Left ventricle myocardium inferior (tissue), 1 donor: ENCODE results near the gene DDX25. TPM values are rescaled to one million over a fixed set of nuclear protein-coding genes. Genes with fewer than 3 reads are reported as not detected.
A peak's percentile ranks its signal among the peaks of the same experiment; 100 is the strongest.

Source experiments
- DNase-seq: peaks from one replicate; pipeline ENCODE4 v3.0.0-alpha.2; 2020
- H3K27ac ChIP-seq: fragments of 200-600 bp; replicated peaks from 2 replicates; pipeline ENCODE4 v1.8.0; 2021
- H3K27me3 ChIP-seq: fragments of 200-600 bp; 2 replicates; pipeline ENCODE4 v1.8.0; 2021; ENCODE audit warnings: low read depth
- H3K36me3 ChIP-seq: fragments of 200-600 bp; 2 replicates; pipeline ENCODE4 v1.8.0; 2021
- H3K4me1 ChIP-seq: fragments of 200-600 bp; 2 replicates; pipeline ENCODE4 v1.8.0; 2021
- H3K4me3 ChIP-seq: fragments of 200-600 bp; 2 replicates; pipeline ENCODE4 v1.8.0; 2021; ENCODE audit warnings: mild to moderate bottlenecking, moderate library complexity
- H3K9me3 ChIP-seq: fragments of 200-600 bp; replicated peaks from 2 replicates; pipeline ENCODE4 v1.8.0; 2021
- intact Hi-C: fragments of 100-400 bp; cut with micrococcal nuclease; formaldehyde crosslinking; loops from one replicate; pipeline ENCODE4 v1.11.0; 2022
- total RNA-seq: library from RNA; stranded (reverse); fragmentation: NEBNext Ultra II Directional; extraction: Animal tissue kit (Norgen Biotek cat#: 25700); gene quantifications from one replicate; pipeline ENCODE4 v1.2.1, GENCODE V29; 2021
- TF ChIP-seq, protein P1 (sequence below): fragments of 200-600 bp; IDR thresholded peaks from 2 replicates; pipeline ENCODE4 v1.8.0; 2021; ENCODE audit warnings: antibody characterized with exemption, mild to moderate bottlenecking, borderline replicate concordance
- donor health status: DM: no; HTN: yes; CAD: no; lungs with severe emphysema.

Gene DDX25
- total RNA-seq, 1 donor from 2014 or later = 0.14 TPM

GRCh38 chr11:125968354-125968753, 64.0 kb downstream of the DDX25 start:
- TF ChIP-seq, protein P1, sequence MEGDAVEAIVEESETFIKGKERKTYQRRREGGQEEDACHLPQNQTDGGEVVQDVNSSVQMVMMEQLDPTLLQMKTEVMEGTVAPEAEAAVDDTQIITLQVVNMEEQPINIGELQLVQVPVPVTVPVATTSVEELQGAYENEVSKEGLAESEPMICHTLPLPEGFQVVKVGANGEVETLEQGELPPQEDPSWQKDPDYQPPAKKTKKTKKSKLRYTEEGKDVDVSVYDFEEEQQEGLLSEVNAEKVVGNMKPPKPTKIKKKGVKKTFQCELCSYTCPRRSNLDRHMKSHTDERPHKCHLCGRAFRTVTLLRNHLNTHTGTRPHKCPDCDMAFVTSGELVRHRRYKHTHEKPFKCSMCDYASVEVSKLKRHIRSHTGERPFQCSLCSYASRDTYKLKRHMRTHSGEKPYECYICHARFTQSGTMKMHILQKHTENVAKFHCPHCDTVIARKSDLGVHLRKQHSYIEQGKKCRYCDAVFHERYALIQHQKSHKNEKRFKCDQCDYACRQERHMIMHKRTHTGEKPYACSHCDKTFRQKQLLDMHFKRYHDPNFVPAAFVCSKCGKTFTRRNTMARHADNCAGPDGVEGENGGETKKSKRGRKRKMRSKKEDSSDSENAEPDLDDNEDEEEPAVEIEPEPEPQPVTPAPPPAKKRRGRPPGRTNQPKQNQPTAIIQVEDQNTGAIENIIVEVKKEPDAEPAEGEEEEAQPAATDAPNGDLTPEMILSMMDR = no peak
- H3K36me3 ChIP-seq = no peaks in the 10 kb centered on the region
- no peaks in the 10 kb centered on the region for H3K27me3 ChIP-seq
- intact Hi-C loops = no loop called here
- no peak overlapping the region for H3K27ac ChIP-seq
- H3K4me3 ChIP-seq = no peak overlapping the region
- no peak for DNase-seq
- no peaks in the 10 kb centered on the region for H3K9me3 ChIP-seq
- peaks cover 5% of the 10 kb centered on the region for H3K4me1 ChIP-seq

GRCh38 chr11:125971618-125972017, 67.3 kb downstream of the DDX25 start:
- Histone ChIP-seq H3K4me3 (no peak overlapping the region), H3K36me3 (no peaks in the 10 kb centered on the region), H3K9me3 (no peaks in the 10 kb centered on the region), H3K4me1 (peaks cover 5% of the 10 kb centered on the region), H3K27me3 (no peaks in the 10 kb centered on the region), H3K27ac (peak overlapping the region; percentile 46)
- DNase-seq = no peak
- TF ChIP-seq, protein P1 = peak; percentile 19
- intact Hi-C loops = no loop called here

- Histone ChIP-seq H3K9me3 (no peaks in the 10 kb centered on the region), H3K4me1 (peaks cover 5% of the 10 kb centered on the region), H3K36me3 (no peaks in the 10 kb centered on the region), H3K4me3 (no peak overlapping the region), H3K27me3 (no peaks in the 10 kb centered on the region), H3K27ac (no peak overlapping the region)
- no peak for DNase-seq
- TF ChIP-seq, protein P1 = no peak
- intact Hi-C loops = no loop called here
These were observed 70.0 kb downstream of the DDX25 start for GRCh38 chr11:125974284-125974683.

GRCh38 chr11:125975634-125976033, 71.3 kb downstream of the DDX25 start:
- TF ChIP-seq, protein P1 = no peak
- intact Hi-C loops = no loop called here
- Histone ChIP-seq H3K36me3 (no peaks in the 10 kb centered on the region), H3K27me3 (no peaks in the 10 kb centered on the region), H3K27ac (no peak overlapping the region), H3K9me3 (no peaks in the 10 kb centered on the region), H3K4me3 (no peak overlapping the region), H3K4me1 (peaks cover 5% of the 10 kb centered on the region)
- DNase-seq = no peak

DNA sequence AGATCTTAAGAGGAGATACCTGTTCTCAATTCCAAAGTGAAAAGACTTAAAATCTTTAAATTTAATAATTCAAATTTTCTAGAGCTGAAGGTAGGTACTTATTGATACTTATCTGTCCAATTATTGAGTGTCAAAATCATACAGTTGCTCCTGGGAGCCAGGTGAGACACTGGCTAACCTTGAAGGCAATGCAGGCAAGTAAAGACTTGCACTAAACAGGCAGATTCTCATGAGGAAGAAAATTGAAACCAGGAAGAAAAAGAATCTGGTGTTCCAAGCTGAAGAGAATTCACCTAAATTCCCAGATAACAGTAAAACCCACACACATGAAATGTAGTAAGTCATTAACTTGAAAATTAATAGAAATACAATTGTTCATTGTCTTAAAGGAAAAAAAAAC, 71.8 kb downstream of the DDX25 start:
- TF ChIP-seq, protein P1 = no peak
- Histone ChIP-seq H3K27ac (no peak overlapping the region), H3K9me3 (no peaks in the 10 kb centered on the region), H3K4me3 (no peak overlapping the region), H3K4me1 (peaks cover 5% of the 10 kb centered on the region), H3K27me3 (no peaks in the 10 kb centered on the region), H3K36me3 (no peaks in the 10 kb centered on the region)
- intact Hi-C loops = no loop called here
- DNase-seq = no peak

- no peak for DNase-seq
- Histone ChIP-seq H3K4me1 (no peaks in the 10 kb centered on the region), H3K27me3 (no peaks in the 10 kb centered on the region), H3K4me3 (no peak overlapping the region), H3K9me3 (no peaks in the 10 kb centered on the region), H3K27ac (no peak overlapping the region), H3K36me3 (no peaks in the 10 kb centered on the region)
- TF ChIP-seq, protein P1 = no peak
- intact Hi-C loops = no loop called here
These were observed 73.0 kb downstream of the DDX25 start for GRCh38 chr11:125977333-125977732.
